B cell (primary cell): Measurements from ENCODE around the gene DUSP11. TPM values are rescaled to one million over a fixed set of nuclear protein-coding genes. Genes with fewer than 3 reads are reported as not detected.

Experiments
- ATAC-seq: fragments of 200-7000 bp; cut with Tn5 transposase; one replicate; pipeline ENCODE4 v1.10.0; 2021; ENCODE audit warnings: low read depth, mild to moderate bottlenecking, moderate number of reproducible peaks, moderate library complexity
- CTCF ChIA-PET: fragments of 350-600 bp; sonication (Branson Sonifier 250); formaldehyde crosslinking; loops from one replicate; lab custom pipeline; 2021; ENCODE audit warnings: antibody characterized with exemption, inconsistent platforms; lab: Charles Lee
- POLR2A ChIA-PET: fragments of 350-600 bp; sonication (Branson Sonifier 250); formaldehyde crosslinking; loops from one replicate; lab custom pipeline; 2021; ENCODE audit warnings: antibody characterized with exemption; lab: Charles Lee
- DNase-seq: peaks from one replicate; pipeline ENCODE4 v3.0.0; 2013
- H2AFZ ChIP-seq: 2 replicates; pipeline ENCODE4 v1.6.1; 2012; ENCODE audit warnings: mild to moderate bottlenecking, low read depth, low read length; ENCODE audit not compliant: insufficient read depth, poor library complexity, severe bottlenecking
- H3K27ac ChIP-seq, 2 donors: 1 replicate in 1 of 2; 2 replicates in 1 of 2; pipeline ENCODE4 v1.5.1; 2012 to 2013; ENCODE audit warnings: low read length in 2 of 2, mild to moderate bottlenecking in 2 of 2, moderate library complexity in 1 of 2
- H3K27me3 ChIP-seq, 4 experiments: fragments of 200-600 bp in 1 of 4; sonication (generic) in 1 of 4; replicated peaks in 1 of 4; 1 replicate in 2 of 4; 2 replicates in 2 of 4; pipeline versions ENCODE4 v1.6.1 to v1.7.0; 2013 to 2016; ENCODE audit warnings: low read length in 3 of 4, mild to moderate bottlenecking in 2 of 4, mixed read lengths in 1 of 4, moderate library complexity in 1 of 4; ENCODE audit not compliant: insufficient read depth in 4 of 4, control insufficient read depth in 3 of 4; ENCODE audit errors: control extremely low read depth in 1 of 4
- H3K36me3 ChIP-seq, 2 experiments: replicated peaks in 1 of 2; 1 replicate in 1 of 2; 2 replicates in 1 of 2; pipeline versions ENCODE4 v1.6.1 to v1.7.1; 2013; ENCODE audit warnings: low read length in 1 of 2; ENCODE audit not compliant: insufficient read depth in 2 of 2, control insufficient read depth in 1 of 2; ENCODE audit errors: control extremely low read depth in 1 of 2, extremely low read depth in 1 of 2
- H3K4me1 ChIP-seq, 2 donors: fragments of 200-600 bp in 1 of 2; sonication (generic) in 1 of 2; 1 replicate in 1 of 2; 2 replicates in 1 of 2; pipeline versions ENCODE4 v1.5.1 to v1.6.1; 2013 to 2017; ENCODE audit warnings: low read length in 2 of 2; ENCODE audit not compliant: control insufficient read depth in 2 of 2, insufficient read depth in 2 of 2
- H3K4me2 ChIP-seq: replicated peaks from 2 replicates; pipeline ENCODE3; 2012; ENCODE audit warnings: mild to moderate bottlenecking, low read depth, low read length; ENCODE audit not compliant: poor library complexity, severe bottlenecking
- H3K4me3 ChIP-seq, 5 experiments: fragments of 200-600 bp in 1 of 5; sonication (generic) in 1 of 5; 1 replicate in 3 of 5; 2 replicates in 2 of 5; pipeline versions ENCODE4 v1.5.1 to v1.7.0; 2011 to 2016; ENCODE audit warnings: low read length in 4 of 5, mild to moderate bottlenecking in 4 of 5, low read depth in 2 of 5, control low read depth in 1 of 5, moderate library complexity in 1 of 5; ENCODE audit not compliant: insufficient read depth in 1 of 5; ENCODE audit errors: control extremely low read depth in 1 of 5, extremely low read depth in 1 of 5
- H3K79me2 ChIP-seq: fragments of 200-600 bp; sonication (generic); one replicate; pipeline ENCODE4 v1.6.0; 2016; ENCODE audit warnings: low read length; ENCODE audit not compliant: control insufficient read depth, insufficient read depth
- H3K9ac ChIP-seq: fragments of 200-600 bp; sonication (generic); 2 replicates; pipeline ENCODE4 v1.6.1; 2017; ENCODE audit warnings: mild to moderate bottlenecking, low read length, moderate library complexity
- H3K9me3 ChIP-seq, 3 donors: one replicate each; pipeline versions ENCODE4 v1.6.1 to v1.7.1; 2013; ENCODE audit warnings: low read length in 2 of 3; ENCODE audit not compliant: control insufficient read depth in 2 of 3, insufficient read depth in 1 of 3; ENCODE audit errors: control extremely low read depth in 1 of 3
- H4K20me1 ChIP-seq: 2 replicates; pipeline ENCODE4 v1.6.0; 2012; ENCODE audit warnings: mild to moderate bottlenecking, low read length; ENCODE audit not compliant: insufficient read depth, control insufficient read depth, poor library complexity, severe bottlenecking
- H3K27ac Mint-ChIP-seq: one replicate; pipeline ENCODE4 v1.8.0; 2021; ENCODE audit warnings: mixed read lengths
- H3K27me3 Mint-ChIP-seq: one replicate; pipeline ENCODE4 v1.8.0; 2021; ENCODE audit warnings: mixed read lengths
- H3K4me1 Mint-ChIP-seq: one replicate; pipeline ENCODE4 v1.8.0; 2021; ENCODE audit warnings: mixed read lengths
- H3K4me3 Mint-ChIP-seq: one replicate; pipeline ENCODE4 v1.8.0; 2021; ENCODE audit warnings: mixed read lengths
- H3K9me3 Mint-ChIP-seq: one replicate; pipeline ENCODE4 v1.8.0; 2022; ENCODE audit warnings: mixed read lengths; ENCODE audit not compliant: insufficient read depth
- CTCF ChIP-seq: fragments of 200-600 bp; IDR thresholded peaks from one replicate; pipeline ENCODE4 v1.8.0; 2022; ENCODE audit warnings: antibody characterized with exemption, mild to moderate bottlenecking
- EZH2 ChIP-seq: IDR thresholded peaks from 2 replicates; pipeline ENCODE4 v1.6.1; 2012; ENCODE audit warnings: borderline replicate concordance, low read depth, mild to moderate bottlenecking, moderate library complexity, low read length; ENCODE audit not compliant: insufficient read depth, poor library complexity, severe bottlenecking
- WGBS: methylation state at CpG from one replicate; pipeline ENCODE4 v1.1.5; 2013; ENCODE audit warnings: missing lambda C conversion rate; ENCODE audit not compliant: insufficient coverage; 5-methylcytosine and 5-hydroxymethylcytosine counted together
- intact Hi-C: fragments of 100-400 bp; cut with micrococcal nuclease; formaldehyde crosslinking; loops from one replicate; pipeline ENCODE4 v1.10.0; 2022
- polyA plus RNA-seq: library from polyadenylated mRNA; depleted of rRNA; stranded (reverse); fragments of >200 nt; gene quantifications from 2 replicates; pipeline ENCODE4 v1.2.3, GENCODE V29; 2012
- total RNA-seq, 2 donors: library from RNA; stranded (reverse); fragments of 120-200 nt in 1 of 2; gene quantifications; 1 replicate in 1 of 2; 2 replicates in 1 of 2; pipeline versions ENCODE4 v1.2.3 to v1.2.4, GENCODE V29; 2013 to 2022

Gene DUSP11
- total and polyA plus RNA-seq, 2 donors (not counting 1 experiment from before 2014, with no cell fraction given) = 16.0 to 42.2 TPM

DNA sequence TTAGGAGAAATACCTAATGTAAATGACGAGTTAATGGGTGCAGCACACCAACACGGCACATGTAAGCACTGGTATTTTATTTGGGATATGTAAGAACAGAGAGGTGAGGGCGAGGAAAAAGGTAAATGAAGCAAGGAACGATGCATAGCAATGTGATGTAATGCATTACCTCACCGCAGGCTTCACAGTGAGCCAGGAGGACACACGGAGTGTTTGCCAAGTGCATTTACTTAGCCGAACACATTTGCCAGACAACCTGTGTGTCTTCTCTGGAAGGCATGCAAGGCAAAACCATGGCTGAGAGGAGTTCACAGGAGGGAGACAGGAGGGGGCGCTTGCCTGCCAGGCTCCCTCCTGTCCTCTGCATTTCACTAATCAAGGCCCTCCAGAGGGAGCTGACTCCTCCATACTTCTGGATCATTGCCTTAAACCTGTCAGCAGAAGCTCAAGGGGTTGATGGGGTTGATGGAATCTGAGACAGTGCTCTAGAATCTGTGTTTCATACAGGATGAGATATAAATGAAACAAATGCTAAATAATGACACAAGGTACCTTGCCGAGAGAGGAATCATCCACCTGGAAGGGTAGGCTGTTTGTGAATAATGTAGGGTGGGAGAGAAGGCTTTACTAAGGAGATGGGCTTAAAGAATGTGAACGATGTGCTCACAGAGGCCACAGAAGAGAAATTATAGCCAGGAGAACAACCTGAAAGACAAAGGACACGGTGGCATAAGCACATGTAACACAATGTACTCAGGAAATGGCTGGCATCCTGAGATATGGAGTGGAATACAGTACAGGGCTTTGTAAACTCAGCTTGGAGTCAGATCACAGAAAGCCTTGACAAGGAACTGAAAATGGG lies 33.7 kb downstream of the DUSP11 start:
- no peak overlapping the region for H3K4me3 ChIP-seq
- H3K27me3 ChIP-seq = no peaks in the 10 kb centered on the region
- WGBS = 91% methylated on average over 9 of the region's 11 CpGs
- no peaks in the 10 kb centered on the region for H3K4me1 ChIP-seq
- peaks cover 0 to 1% (median 0%) of the 10 kb centered on the region in 3 donors for H3K9me3 ChIP-seq
- H3K4me3 Mint-ChIP-seq = no peak overlapping the region
- no peaks in the 10 kb centered on the region for H3K79me2 ChIP-seq
- ChIA-PET POLR2A (no interaction called here), CTCF (no interaction called here)
- H3K4me1 Mint-ChIP-seq = no peaks in the 10 kb centered on the region
- H3K4me2 ChIP-seq = no peak overlapping the region
- H3K27me3 Mint-ChIP-seq = no peaks in the 10 kb centered on the region
- H3K27ac Mint-ChIP-seq = no peak overlapping the region
- ATAC-seq (no peak), DNase-seq (no peak)
- peaks cover 6 to 28% of the 10 kb centered on the region in 2 experiments for H3K36me3 ChIP-seq
- intact Hi-C loops = no loop called here
- TF ChIP-seq CTCF = no peak
- no peak for TF ChIP-seq EZH2
- no peak overlapping the region for H2AFZ ChIP-seq
- no peaks in the 10 kb centered on the region for H3K9me3 Mint-ChIP-seq
- no peak overlapping the region for H3K9ac ChIP-seq
- H4K20me1 ChIP-seq = no peaks in the 10 kb centered on the region
- no peak overlapping the region for H3K27ac ChIP-seq

- Mint-ChIP-seq H3K27ac (no peak overlapping the region), H3K4me1 (peaks cover 16% of the 10 kb centered on the region), H3K27me3 (no peaks in the 10 kb centered on the region), H3K9me3 (peaks cover 3% of the 10 kb centered on the region), H3K4me3 (no peak overlapping the region)
- no peaks in the 10 kb centered on the region for H3K79me2 ChIP-seq
- H3K4me2 ChIP-seq = no peak overlapping the region
- no peak overlapping the region for H3K4me3 ChIP-seq
- ChIA-PET CTCF (no interaction called here), POLR2A (no interaction called here)
- H3K27me3 ChIP-seq = no peaks in the 10 kb centered on the region
- H2AFZ ChIP-seq = no peak overlapping the region
- ATAC-seq (no peak), DNase-seq (no peak)
- 88% methylated on average over 1 of the region's 2 CpGs for WGBS
- no peak overlapping the region for H3K9ac ChIP-seq
- H3K9me3 ChIP-seq = peaks cover 0 to 13% (median 1%) of the 10 kb centered on the region in 3 donors
- H3K4me1 ChIP-seq = peaks cover 8 to 15% of the 10 kb centered on the region in 2 donors
- H3K36me3 ChIP-seq = peaks cover 0 to 10% of the 10 kb centered on the region in 2 experiments
- TF ChIP-seq EZH2 (no peak), CTCF (no peak)
- H3K27ac ChIP-seq = no peak overlapping the region
- intact Hi-C loops = no loop called here
- H4K20me1 ChIP-seq = no peaks in the 10 kb centered on the region
Observed at GRCh38 chr2:73740767-73741166, 39.1 kb downstream of the DUSP11 start.
